ENCODE measurements around the gene TTBK2.
"Not testable (repeated sequence)": the region's sequence is repeated elsewhere in the genome, so short reads cannot be mapped to it uniquely, and the experiment has no call there.

TTBK2 gene

DNA sequence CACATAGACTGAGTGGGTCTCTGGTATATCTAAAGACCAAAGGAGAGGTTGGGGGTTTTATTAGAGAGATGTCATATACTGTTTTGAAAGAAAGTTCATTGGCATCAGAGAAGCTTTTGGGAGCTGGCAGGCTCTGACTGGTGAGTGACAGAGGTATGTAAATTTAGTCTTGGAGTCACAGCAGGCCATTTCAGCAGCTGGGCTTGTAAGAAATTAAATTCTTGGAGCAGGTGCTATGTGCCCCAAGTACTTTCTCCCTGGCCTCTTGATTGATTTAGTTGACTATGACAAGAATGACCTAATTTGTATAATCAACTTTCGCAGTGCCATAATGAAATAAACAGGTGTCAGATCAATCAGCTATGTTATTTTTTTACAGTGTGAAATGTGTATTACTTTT lies 135.9 kb downstream of the TTBK2 start:
- H3K27ac ChIP-seq, result no peak overlapping the region

DNA sequence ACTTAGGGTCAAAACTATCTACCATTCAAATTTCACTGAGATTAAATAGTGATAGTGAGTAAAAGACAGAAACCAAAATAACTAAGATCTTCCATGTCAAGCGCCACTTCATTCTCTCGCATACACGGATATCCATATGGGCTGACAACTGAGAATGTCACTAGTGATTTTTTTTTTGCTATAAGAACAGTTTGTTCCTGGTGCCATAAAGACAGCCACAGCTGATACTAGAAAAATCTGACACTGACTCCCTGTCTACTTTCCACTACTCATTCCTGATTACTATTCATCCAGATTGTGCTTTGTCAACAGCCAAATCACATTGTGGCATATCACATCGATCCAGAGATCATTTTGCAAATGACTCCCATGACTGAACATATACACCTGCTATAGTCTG lies 137.9 kb downstream of the TTBK2 start:
- TF ChIP-seq, protein P1, sequence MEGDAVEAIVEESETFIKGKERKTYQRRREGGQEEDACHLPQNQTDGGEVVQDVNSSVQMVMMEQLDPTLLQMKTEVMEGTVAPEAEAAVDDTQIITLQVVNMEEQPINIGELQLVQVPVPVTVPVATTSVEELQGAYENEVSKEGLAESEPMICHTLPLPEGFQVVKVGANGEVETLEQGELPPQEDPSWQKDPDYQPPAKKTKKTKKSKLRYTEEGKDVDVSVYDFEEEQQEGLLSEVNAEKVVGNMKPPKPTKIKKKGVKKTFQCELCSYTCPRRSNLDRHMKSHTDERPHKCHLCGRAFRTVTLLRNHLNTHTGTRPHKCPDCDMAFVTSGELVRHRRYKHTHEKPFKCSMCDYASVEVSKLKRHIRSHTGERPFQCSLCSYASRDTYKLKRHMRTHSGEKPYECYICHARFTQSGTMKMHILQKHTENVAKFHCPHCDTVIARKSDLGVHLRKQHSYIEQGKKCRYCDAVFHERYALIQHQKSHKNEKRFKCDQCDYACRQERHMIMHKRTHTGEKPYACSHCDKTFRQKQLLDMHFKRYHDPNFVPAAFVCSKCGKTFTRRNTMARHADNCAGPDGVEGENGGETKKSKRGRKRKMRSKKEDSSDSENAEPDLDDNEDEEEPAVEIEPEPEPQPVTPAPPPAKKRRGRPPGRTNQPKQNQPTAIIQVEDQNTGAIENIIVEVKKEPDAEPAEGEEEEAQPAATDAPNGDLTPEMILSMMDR (IDR thresholded peaks at IDR 0.05), result no peak
- no peak for TF ChIP-seq ZFX (IDR thresholded peaks at IDR 0.05; ENCODE audit: borderline replicate concordance)
- H3K27ac ChIP-seq, result no peak overlapping the region

More for the DNA sequence above, 135.9 kb downstream of the TTBK2 start:
- no peak for TF ChIP-seq ZFX (IDR thresholded peaks at IDR 0.05; ENCODE audit: borderline replicate concordance)
- TF ChIP-seq, protein P1 (IDR thresholded peaks at IDR 0.05), result no peak

DNA sequence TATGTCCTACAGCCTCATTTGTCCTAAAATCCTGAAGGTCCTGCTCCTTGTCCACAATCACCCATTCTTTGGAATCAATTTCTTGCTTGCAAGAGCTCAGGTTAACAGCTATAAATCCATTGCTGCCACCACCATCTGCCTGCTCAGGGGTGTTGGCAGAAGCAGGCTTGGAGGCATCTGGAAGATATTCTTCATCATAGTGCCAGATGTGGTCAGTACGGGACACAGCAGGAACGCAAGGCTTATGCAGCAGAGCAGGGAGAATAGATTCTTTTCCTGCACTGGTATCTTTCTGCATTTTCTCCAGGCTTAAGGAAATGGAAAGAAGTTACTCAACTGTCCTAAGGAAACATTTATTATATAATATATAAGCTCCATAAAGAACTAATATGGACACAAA lies 145.2 kb downstream of the TTBK2 start:
- TF ChIP-seq, protein P1 (IDR thresholded peaks at IDR 0.05), result no peak
- TF ChIP-seq ZFX (IDR thresholded peaks at IDR 0.05; ENCODE audit: borderline replicate concordance), result no peak
- no peak overlapping the region for H3K27ac ChIP-seq

DNA sequence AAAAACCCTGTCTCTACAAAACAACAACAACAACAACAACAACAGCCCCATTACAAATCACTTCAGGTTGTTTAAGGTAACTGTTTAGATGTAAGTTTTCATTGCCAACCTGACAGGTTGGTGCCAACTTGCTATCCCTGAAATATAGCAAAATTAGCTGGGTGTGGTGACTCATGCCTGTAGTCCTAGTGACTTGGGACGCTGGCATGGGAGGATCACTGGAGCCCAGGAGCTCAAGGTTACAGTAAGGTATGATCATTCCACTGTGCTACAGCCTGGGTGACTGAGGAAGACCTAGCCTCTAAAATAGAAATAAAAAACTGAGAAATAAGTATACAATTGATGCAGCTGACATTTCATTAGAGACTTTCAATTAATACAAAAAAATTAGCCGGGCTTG lies 147.7 kb downstream of the TTBK2 start:
- TF ChIP-seq ZFX (IDR thresholded peaks at IDR 0.05; ENCODE audit: borderline replicate concordance), result no peak
- TF ChIP-seq, protein P1 (IDR thresholded peaks at IDR 0.05), result no peak
- no peak overlapping the region for H3K27ac ChIP-seq

DNA sequence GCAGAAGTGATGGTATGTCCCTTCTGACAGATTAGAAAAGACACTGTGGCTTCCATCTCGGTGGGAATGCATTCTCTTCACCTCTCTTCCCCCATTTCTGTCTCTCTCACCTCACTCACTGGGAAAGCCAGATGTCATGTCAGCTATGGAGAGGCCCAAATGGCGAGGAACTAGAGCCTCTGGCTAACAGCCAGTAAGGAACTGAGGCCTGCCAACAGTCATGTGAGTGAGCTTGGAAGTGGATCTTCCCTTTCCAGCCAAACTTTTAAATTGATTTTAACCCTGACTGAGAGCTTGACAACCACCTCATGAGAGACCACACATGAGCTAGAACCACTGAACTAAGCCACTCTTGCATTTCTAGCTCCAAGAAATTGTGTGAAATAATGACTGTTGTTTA lies 148.4 kb downstream of the TTBK2 start:
- no peak overlapping the region for H3K27ac ChIP-seq
- no peak for TF ChIP-seq ZFX (IDR thresholded peaks at IDR 0.05; ENCODE audit: borderline replicate concordance)
- TF ChIP-seq, protein P1 (IDR thresholded peaks at IDR 0.05), result no peak

DNA sequence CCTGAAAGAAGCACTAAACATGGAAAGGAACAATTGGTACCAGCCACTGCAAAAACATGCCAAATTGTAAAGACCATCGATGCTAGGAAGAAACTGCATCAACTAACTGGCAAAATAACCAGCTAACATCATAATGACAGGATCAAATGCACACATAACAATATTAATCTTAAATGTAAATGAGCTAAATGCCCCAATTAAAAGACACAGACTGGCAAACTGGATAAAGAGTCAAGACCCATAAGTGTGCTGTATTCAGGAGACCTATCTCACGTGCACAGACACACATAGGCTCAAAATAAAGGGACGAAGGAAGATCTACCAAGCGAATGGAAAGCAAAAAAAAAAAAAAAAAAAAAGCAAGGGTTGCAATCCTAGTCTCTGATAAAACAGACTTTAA lies 154.5 kb downstream of the TTBK2 start:
- not testable (repeated sequence) for H3K27ac ChIP-seq

DNA sequence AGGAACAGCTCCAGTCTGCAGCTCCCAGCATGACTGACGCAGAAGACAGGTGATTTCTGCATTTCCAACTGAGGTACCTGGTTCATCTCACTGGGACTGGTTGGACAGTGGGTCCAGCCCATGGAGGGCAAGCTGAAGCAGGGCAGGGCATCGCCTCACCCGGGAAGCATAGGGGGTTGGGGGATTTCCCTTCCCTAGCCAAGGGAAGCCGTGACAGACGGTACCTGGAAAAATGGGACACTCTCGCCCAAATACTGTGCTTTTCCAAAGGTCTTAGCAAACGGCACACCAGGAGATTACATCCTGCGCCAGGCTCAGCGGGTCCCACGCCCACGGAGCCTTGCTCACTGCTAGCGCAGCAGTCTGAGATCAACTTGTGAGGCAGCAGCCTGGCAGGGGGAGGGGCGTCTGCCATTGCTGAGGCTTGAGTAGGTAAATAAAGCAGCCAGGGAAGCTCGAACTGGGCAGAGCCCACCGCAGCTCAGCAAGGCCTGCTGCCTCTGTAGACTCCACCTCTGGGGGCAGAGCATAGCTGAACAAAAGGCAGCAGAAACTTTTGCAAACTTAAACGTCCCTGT lies 156.3 kb downstream of the TTBK2 start:
- H3K27ac ChIP-seq, result not testable (repeated sequence)

DNA sequence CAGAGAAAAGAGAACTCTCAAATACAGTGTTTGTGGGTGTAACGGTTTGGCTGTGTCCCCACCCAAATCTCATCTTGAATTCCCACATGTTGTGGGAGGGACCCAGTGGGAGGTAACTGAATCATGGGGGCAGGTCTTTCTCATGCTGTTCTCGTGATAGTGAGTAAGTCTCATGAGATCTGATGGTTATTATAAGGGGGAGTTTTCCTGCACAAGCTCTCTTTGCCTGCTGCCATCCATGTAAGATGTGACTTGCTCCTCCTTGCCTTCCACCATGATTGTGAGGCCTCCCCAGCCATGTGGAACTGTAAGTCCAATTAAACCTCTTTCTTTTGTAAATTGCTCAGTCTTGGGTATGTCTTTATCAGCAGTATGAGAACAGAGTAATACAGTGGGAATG lies 158.8 kb downstream of the TTBK2 start:
- not testable (repeated sequence) for H3K27ac ChIP-seq

DNA sequence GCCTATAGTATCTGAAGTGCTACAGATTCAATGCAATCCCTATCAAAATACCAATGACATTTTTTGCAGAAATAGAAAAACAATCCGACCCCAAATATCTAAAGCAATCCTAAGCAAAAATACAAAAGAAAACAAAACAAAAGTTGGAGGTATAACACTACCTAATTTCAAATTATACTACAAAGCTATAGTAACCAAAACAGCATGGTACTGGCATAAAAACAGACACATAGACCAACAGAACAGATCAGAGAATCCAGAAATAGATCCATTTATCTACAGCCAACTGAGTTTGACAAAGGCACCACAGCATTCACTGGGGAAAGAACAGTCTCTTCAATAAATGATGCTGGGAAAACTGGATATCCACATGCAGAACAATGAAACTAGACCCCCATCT lies 159.8 kb downstream of the TTBK2 start:
- H3K27ac ChIP-seq, result no peak overlapping the region
- TF ChIP-seq ZFX (IDR thresholded peaks at IDR 0.05; ENCODE audit: borderline replicate concordance), result no peak
- TF ChIP-seq, protein P1 (IDR thresholded peaks at IDR 0.05), result no peak

All from 22Rv1 (cell line).